Erythroblast (primary cell): Measurements from ENCODE around the gene SCN5A.

ENCODE experiments used
- GATA1 ChIP-seq: IDR thresholded peaks from 2 replicates; pipeline ENCODE4 v1.6.1; 2011; ENCODE audit warnings: low read depth, mild to moderate bottlenecking, control low read depth, low read length, moderate library complexity
- POLR2A ChIP-seq: IDR thresholded peaks from 2 replicates; pipeline ENCODE4 v1.6.1; 2011; ENCODE audit warnings: mild to moderate bottlenecking, low read length

- TF ChIP-seq POLR2A (no peak), GATA1 (no peak)
Measured at GRCh38 chr3:38549082-38549481, 100.4 kb downstream of the SCN5A start.
